Fibroblast of skin of left quadriceps (primary cell): Measurements from ENCODE around the gene LTF.
A peak's percentile ranks its signal among the peaks of the same experiment; 100 is the strongest.
"Not testable (repeated sequence)": the region's sequence is repeated elsewhere in the genome, so short reads cannot be mapped to it uniquely, and the experiment has no call there.

Experiments
- DNase-seq, 2 experiments: peaks; one replicate each; pipeline ENCODE4 v3.0.0-alpha.2; 2013; ENCODE audit warnings: low read depth in 2 of 2

LTF gene

DNA sequence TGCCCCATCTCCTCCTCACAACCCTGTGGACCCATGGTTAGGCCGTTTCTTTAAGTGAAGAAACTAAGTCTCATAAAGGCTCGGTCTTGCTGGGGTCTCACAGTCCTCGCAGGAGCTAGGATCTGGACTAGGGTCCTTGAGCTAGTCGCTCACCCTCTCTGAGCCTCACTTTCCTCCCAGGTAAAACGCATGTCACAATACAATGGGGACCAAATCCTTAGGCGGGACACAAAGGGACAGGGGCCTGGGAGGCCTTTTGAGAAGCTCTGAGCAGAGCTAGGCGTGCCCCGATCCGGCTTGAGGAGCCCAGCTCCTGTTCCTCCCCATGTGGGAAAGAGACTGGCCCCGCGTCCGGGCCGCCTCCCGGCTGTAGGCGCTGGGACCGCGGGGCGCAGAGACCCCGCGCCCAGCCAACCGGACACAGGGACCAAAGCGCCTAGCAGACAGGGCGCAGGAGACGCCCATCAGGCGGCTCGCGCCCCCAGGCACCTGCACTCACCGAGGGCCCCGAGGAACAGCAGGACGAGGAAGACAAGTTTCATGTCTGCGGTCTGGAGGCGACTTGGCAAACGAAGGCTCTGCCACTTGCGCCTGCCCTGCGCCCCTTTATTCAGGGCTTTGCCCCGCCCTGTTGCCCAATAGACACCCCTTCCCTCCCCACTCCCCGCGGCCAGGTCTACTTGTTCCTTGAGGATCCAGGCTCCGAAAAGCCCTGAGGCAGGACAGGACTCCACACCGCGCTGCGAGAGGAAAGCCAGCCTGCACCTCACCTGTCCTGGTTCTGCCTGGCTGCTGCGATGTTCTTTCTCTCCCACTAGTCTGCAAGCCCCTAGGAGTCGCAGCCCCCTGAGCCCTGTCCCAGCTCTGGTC is at the start of gene LTF:
LTF (minus strand) TSS at position 580 of the 870 bp plus-strand sequence; CDS start at position 542, 38 bp downstream.
- DNase-seq, result no peak

DNA sequence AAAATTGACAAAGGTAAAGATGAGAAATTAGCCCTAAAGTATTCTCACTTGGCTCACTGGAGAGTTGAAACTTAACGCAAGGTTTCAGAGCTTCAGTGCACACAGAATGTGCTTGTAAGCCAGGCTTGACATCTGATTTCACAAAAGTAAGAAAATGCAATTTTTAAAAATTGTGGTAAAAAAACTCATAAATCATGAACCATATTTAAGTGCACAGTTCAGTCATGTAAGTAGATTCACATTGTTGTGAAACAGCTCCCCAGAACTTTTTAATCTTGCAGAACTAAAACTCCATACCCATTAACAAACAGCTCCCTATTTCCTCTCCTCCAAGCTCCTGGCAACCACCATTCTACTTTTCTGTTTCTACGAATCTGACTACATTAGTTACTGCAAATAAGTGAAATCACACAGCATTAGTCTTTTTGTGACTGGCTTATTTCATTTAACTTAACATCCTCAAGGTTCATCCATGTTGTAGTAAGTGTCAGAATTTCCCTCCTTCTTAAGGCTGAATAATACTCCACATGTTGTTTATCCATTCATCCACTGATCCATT is 47.6 kb upstream of the LTF start:
- DNase-seq, result no peak

DNA sequence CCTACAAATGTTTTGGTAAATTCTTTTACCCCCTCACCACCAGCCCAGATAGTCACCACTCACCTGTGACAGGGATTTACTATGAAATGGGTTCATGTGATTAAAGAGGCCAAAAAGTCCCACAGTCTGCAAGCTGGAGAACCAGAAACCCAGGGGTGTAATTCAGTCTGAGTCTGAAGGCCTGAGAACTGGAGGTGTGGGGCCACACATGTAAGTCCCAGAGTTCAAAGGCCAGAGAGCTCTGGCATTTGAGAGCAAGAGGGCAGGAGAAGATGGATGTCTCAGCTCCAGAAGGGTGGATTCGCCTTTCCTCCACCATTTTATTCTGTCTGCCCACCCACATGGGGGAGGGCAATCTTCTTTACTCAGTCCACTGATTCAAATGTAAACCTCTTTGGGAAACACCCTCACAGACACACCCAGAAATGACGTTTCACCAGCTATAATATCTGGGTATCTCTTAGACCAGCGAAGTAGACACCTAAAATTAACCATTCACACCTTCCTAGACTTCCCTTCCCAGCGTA is 45.0 kb upstream of the LTF start:
- DNase-seq, result no peak

DNA sequence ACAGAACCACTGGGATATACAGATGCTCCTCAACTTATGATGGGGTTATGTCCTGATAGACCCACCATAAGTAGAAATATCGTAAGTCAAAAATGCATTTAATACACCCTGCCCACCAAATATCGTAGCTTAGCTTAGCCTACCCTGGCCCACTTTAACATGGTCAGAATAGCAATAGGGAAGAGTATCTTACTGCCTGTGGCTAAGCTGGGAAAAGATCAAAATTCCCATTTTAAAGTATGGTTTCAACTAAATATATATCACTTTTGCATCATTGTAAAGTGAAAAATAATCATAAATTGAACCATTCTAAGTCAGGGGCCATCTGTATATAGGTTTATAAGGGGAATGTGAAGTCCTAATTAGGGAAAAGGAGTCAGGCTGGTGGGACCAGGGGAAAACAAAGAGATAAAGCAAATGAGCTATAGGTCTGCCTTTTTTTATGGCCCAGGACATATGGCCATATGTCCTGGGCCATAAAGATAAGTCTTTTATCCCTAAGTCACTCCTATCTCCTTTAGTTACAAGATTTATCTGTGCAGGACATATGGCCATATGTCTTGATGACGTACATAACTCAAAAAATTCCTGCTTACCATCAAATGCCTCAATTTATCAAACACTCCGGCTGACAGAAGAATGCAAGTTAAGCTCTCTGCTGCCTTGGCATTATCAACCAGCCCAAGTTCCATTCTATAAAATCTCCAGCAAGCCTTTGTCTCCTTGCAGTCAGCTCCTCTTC is 44.3 kb upstream of the LTF start:
- DNase-seq, result no peak

DNA sequence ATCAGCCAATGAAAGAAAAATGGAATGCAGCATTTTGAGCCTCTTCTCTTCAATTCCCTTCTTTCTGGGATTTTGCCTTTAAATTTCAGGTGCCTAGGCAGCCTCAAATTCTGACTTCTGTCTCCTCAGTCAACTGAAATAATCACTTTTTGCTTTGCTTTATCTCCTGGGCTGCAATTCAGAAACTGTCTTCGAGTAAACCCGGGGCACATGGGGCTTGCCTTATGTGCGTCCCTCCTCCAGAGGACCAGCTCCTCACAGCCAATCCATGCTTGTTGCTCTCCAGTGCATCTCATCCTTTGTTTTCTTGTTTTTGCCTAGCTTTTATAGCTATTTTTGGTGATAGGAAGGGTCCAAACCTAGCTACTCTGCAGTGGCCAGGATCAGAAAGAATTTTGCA is 41.8 kb upstream of the LTF start:
- DNase-seq, result no peak

DNA sequence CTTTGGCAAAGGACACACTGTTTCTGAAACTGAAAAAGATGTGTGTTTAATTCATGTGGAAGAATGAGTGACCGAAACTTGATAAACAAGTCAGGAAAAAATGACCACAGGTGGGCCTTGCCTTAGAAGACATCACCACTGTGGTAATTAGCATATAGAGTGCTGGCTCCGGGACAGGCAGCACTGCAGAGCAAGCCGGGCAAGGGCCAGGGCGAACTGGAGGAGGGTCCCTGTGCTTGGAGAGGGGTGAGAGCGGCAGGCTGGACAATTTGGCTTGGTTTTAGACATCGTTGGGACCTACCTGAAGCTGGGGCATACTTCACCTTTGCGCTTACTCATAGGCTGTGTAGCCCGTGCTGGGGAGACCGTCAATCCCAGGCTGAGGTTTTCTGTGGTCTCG is 41.2 kb upstream of the LTF start:
- DNase-seq, result no peak

DNA sequence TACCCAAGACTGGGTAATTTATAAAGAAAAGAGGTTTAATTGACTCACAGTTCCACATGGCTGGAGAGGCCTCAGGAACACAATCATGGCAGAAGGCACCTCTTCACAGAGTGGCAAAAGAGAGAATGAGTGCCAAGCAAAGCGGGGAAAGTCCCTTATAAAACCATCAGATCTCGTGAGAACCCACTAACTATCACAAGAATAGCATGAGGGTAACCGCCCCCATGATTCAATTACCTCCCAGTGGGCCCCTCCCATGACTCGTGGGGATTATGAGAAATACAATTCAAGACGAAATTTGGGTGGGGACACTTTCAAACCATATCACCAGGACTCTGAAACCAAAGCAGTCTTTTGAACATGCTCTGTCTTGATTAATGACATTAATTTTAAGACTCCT is 40.1 kb upstream of the LTF start:
- DNase-seq, result no peak

DNA sequence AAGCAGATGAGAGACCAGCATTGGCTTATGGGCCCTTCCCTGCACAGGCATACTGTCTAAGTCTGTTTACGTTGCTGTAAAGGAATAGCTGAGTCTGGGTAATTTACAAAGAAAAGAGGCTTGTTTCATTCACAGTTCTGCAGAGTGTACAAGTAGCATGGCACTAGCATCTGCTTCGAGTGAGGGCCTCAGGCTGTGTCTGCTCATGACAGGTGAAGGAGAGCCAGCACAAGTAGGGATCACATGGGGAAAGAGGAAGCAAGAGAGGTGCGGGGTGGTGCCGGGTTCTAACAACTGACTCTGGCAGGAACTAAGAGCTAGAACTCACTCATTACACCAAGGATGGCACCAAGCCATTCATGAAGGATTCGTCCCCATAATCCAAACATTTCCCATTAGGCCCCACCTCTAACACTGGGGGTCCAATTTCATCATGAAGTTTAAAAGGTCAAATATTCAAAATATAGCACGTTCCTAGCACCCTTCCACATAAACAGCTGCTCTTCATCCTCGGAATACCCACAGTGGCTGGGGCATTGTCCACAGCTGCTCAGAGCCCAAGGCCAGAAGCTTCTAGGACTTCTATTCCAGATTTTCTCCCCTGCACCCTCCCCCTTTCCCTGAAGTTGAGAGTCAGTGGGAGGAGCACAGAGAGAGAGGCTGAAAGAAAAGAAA is 38.6 kb upstream of the LTF start:
- no peak for DNase-seq

DNA sequence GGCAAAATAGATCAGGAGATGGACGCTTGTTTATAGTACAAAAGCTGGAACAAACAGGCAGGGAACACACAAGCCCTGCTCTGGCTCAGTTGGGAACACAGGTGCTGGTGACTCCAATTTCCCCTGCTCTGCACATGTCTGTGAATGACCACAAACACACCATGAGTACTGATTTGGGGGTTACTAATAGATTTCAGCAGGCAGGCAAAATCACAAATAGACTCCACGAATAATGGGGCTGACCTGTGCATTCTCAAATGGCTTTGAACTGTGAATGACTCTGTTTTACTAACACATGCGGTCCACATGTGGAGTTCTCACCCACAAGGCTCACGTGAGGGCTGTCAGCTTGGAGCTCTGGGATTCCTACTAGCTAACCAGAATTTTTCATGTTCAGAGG is 37.0 kb upstream of the LTF start:
- peak; percentile 46 to 48 for DNase-seq

DNA sequence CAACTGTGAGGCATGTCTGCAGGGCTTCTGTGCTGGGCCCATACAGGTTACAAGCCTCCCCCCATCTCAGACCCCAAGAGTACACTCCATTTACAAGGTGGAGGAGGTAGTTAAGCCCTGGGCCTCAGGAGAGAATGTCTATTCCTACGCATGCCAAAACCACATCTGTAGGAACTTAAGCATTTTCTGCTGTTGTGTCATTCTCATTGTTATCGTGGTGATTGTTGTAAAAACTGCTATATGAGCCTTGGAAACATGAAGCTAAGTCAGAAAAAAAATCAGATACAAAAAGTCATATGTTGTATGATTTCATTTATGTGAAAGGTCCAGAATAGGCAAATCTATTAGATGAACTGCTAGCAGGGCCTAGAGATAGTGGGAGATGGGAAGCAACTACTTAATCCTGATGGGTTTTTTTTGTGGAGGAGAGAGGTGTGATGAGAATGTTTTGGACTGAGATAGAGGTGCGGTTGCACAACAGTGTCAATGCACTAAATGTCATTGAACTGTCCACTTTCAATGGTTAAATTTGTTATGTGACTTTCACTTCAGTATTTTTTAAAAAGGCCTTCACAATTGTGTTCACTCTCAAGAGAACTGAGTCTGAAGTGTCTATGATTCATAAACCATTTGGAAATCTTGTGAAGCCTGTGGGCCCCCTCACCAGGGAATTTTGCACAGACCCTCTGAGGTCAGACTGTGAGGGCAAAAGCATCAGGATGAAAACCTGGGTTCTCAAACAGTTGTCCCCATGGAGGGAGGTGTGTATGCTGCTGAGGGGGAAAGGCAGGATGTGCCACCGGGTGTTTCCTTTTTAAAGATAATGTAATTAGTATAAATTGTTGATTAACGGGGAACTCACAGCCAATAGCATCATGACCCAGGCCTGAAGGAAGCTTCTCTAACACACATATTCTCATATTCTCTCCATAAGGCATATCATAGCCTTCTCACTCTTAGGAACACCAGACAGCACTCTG is 36.2 kb upstream of the LTF start:
- DNase-seq, result peak; percentile 43 to 58

DNA sequence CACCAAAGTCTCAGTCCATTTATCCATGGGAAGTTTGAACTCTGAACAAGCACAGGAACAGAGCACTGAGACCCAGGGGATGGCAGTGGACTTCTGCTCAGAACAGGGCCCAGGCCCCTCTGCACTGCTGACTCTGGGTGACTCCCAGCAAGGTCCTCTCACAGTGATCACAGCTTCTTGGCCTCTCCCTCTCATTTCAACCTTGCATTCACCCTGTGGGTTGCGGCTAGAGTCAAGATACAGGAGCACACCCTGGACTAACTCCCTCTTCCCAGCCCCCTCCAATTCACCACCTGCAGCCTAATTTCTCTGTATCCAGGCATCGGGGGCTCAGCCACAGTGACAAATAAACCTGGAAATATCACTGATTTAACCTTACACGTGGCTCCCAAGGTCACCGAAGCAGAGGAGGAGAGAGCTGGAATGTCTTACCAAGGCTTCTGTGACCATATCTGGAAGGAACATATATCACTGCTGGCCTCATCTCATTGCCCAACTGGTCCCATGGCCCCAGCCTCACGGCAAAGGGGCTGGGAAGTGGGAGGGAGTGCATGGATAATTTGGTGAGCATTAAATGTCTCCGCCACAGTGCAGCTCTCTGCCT is 34.3 kb upstream of the LTF start:
- DNase-seq, result no peak

DNA sequence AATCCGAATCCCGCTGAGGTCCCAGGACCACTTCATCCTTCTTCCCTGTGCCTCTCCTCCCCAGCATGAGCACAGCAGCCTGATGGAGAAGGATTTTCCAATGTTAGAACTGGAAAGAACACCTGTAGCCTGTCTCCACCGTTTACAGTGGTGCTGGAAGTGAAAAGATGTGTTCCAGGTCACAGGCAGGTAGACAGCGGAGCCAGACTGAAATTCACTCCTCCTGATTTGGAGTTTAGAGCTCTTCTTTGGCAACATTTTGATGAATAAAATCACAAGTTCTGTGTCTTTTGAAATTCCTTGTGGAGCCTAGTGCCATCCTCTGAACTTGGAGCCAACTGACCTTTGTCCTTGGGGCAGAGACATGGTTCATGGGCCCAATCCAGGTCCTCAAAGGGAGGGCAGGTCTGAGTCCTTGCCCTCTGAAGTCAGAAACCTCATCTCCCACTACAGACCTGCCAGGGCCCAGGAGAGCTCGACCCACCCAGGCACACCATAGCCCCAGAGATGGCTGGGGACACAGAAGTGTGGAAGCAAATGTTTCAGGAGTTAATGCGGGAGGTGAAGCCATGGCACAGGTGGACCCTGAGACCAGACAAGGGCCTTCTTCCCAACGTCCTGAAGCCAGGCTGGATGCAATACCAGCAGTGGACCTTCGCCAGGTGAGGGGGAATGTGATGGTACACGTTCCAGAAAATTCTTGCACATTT is 33.0 kb upstream of the LTF start, which contains the start of gene RTP3:
RTP3 (plus strand) TSS at position 421 of the 710 bp plus-strand sequence; CDS start at position 508, 87 bp downstream.
- no peak for DNase-seq

DNA sequence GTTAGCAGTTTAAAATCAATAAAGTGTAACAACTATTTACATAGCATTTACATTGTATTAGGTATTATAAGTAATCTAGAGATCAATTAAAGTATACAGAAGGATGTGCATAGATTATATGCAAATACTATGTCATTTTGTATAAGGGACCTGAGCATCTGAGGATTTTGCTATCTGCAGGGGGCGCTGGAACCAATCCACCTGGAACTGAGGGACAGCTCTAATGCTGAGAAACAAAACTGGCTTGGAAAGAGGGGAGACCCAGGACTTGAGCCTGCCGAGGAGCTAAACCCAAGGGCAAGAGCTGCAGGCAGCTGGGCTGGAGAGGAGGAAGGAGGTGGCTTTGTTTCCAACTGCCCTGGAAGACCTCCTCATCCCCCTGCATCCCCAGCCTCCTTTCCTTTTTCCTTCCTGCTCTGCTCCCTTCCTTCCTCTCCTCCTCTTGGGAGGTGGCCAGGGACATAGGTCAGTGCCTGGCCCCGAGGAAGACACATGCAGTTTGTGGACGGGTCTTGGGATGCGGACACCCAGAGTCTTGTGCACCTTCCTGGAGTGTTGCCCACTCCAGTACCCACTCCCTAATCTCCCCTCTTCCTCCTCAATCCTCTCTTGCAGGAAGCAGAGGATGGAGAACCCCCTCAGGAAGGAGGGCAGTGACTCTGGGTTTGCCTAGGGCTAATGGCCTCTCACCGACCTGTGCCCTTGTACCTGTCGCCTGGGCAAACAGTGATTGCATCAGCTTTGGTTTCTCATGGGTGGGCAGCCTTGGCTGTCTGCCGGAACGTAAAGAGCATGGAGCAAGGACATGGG is 32.2 kb upstream of the LTF start:
- no peak for DNase-seq

DNA sequence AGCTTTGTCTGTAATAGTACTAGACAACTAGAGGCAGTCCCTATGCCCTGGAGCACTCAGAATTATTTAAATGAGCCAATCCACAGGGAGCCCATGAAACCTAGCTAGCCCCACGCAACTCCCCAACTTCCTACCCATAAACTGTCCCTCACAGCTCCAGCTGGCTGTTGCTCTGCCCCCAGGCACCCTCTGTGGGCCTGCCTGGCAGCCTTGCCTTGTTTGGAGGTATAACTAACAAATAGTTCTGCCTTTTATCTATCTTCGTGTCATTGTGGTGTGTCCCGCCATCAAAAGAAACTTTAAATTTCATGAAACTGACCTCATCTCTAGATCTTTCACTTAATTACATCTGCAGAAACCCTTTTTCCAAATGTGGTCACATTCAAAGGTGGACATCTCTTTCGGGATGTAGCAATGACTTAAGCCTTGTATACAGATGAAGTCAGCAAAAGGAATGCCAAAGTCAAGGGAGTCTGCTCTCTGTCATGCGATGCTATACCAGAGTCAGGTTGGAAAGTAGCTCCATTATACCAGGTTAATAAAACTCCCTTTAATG is 31.3 kb upstream of the LTF start:
- peak; percentile 39 to 40 for DNase-seq

DNA sequence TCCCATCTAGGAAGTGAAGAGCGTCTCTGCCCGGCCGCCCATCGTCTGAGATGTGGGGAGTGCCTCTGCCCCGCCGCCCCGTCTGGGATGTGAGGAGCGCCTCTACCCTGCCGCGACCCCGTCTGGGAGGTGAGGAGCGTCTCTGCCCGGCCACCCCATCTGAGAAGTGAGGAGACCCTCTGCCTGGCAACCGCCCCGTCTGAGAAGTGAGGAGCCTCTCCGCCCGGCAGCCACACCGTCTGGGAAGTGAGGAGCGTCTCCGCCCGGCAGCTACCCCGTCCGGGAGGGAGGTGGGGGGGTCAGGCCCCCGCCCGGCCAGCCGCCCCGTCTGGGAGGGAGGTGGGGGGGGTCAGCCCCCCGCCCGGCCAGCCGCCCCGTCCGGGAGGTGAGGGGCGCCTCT is 29.8 kb upstream of the LTF start:
- not testable (repeated sequence) for DNase-seq

DNA sequence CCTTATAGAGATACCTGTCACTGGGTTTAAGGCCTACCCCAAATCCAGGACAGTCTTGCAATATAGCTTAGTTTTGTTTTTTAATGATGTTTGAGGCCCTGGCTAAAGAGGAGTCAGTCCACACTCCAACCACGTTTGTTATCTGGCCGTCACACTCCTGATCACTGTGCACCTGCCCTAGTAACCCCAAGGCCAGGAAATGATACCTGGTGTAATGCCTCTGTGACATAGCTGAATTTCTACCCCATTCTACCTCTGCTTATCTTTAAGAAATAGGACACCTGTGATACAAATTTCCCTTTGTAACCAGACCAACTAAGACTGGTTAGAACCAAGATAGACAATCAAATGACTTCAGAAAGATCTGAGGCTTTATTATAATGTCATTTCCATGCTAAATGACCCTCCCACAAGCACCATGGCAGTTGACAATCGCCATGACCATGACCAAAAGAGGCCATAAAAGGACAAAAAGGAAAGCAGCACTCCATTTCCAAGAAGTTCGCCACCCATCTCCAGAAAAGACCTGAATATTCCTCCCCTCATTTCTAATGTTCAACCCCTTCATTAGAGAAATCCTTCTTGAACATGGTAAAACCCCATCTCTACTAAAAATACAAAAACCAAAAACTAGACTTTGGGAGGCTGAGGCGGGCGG is 28.3 kb upstream of the LTF start:
- no peak for DNase-seq
